Measurements from ENCODE around the gene DEK. TPM values are rescaled to one million over a fixed set of nuclear protein-coding genes. Genes with fewer than 3 reads are reported as not detected.

DEK gene
- total RNA-seq, 2 experiments from 2014 or later: 235 to 267 TPM

DNA sequence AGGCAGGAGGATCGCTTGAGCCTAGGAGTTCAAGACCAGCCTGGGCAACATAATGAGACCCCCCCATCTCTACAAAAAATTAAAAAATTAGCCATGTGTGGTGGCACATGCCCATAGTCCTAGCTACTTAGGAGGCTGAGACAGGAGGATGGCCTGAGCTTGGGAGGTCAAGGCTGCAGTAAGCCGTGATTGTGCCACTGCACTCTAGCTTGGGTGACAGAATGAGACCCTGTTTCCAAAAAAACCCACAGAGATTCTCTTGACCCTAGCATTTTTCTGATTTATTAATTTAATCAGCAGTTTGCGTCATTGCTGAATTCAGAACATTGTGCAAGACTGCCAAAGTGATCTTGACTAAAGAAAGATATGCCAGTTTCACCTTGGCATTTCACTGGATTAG lies 72.3 kb downstream of the DEK start:
- TF ChIP-seq, protein P1, sequence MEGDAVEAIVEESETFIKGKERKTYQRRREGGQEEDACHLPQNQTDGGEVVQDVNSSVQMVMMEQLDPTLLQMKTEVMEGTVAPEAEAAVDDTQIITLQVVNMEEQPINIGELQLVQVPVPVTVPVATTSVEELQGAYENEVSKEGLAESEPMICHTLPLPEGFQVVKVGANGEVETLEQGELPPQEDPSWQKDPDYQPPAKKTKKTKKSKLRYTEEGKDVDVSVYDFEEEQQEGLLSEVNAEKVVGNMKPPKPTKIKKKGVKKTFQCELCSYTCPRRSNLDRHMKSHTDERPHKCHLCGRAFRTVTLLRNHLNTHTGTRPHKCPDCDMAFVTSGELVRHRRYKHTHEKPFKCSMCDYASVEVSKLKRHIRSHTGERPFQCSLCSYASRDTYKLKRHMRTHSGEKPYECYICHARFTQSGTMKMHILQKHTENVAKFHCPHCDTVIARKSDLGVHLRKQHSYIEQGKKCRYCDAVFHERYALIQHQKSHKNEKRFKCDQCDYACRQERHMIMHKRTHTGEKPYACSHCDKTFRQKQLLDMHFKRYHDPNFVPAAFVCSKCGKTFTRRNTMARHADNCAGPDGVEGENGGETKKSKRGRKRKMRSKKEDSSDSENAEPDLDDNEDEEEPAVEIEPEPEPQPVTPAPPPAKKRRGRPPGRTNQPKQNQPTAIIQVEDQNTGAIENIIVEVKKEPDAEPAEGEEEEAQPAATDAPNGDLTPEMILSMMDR (conservative IDR thresholded peaks at IDR 0.05; ENCODE audit: low read length): no peak
- no peak for TF ChIP-seq EZH2phosphoT487 (IDR thresholded peaks at IDR 0.05; ENCODE audit: borderline replicate concordance, low read depth, low read length)
- H3K9me3 ChIP-seq (ENCODE audit: low read length): no peaks in the 10 kb centered on the region
- H3K36me3 ChIP-seq (ENCODE audit: insufficient read depth, low read length): peaks cover 59% of the 10 kb centered on the region
- H3K9me2 ChIP-seq (ENCODE audit: insufficient read depth, low read length): no peaks in the 10 kb centered on the region
- H2AFZ ChIP-seq (ENCODE audit: low read length): no peak overlapping the region
- ChIA-PET CTCF (ENCODE audit: unreplicated experiment) (no interaction called here), POLR2A (interaction anchor here (0.7 to 1.0 kb wide), 2 partner anchors 44 to 169 kb away, joined by 5 read pairs; no protein-coding TSS in a partner anchor)
- H4K20me1 ChIP-seq (ENCODE audit: insufficient read depth, low read length): no peaks in the 10 kb centered on the region
- no TSS peak for BruUV-seq (replicated peaks)
- intact Hi-C loops (cut with micrococcal nuclease; ENCODE audit: unreplicated experiment): no loop called here
- H3K4me2 ChIP-seq (ENCODE audit: low read length): no peak overlapping the region
- H3K4me3 ChIP-seq (ENCODE audit: low read depth, low read length, poor library complexity, severe bottlenecking): no peak overlapping the region
- H3K4me1 ChIP-seq (ENCODE audit: insufficient read depth, low read length, poor library complexity, severe bottlenecking): no peaks in the 10 kb centered on the region
- H3K79me2 ChIP-seq (ENCODE audit: insufficient read depth, low read depth, low read length): no peaks in the 10 kb centered on the region
- H3K27ac ChIP-seq (ENCODE audit: low read depth, low read length, poor library complexity, severe bottlenecking): no peak overlapping the region
- no peak for DNase-seq (ENCODE audit: low spot score)

DNA sequence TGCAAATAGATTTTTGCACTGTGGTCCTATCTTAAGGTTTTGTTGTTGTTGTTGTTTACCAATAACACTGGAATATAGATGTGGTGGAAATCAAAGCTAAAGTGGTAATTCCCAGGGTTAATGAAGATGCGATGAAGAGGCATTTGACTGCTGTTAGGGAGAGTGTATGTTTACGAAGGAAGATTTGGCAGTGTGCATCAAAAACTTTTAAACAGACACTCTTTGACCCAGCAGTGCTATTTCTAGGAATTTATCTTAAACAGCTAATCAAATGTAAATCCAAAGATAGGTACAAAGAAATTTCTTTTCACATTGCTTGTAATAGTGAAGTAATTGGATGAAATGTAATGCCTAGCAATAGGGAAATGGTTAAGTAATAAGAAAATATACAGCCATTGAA lies 75.1 kb downstream of the DEK start:
- peaks cover 68% of the 10 kb centered on the region for H3K36me3 ChIP-seq (ENCODE audit: insufficient read depth, low read length)
- no peak overlapping the region for H3K4me3 ChIP-seq (ENCODE audit: low read depth, low read length, poor library complexity, severe bottlenecking)
- no peaks in the 10 kb centered on the region for H3K9me3 ChIP-seq (ENCODE audit: low read length)
- H2AFZ ChIP-seq (ENCODE audit: low read length): no peak overlapping the region
- DNase-seq (ENCODE audit: low spot score): no peak
- peaks cover 4% of the 10 kb centered on the region for H3K4me1 ChIP-seq (ENCODE audit: insufficient read depth, low read length, poor library complexity, severe bottlenecking)
- H4K20me1 ChIP-seq (ENCODE audit: insufficient read depth, low read length): no peaks in the 10 kb centered on the region
- H3K79me2 ChIP-seq (ENCODE audit: insufficient read depth, low read depth, low read length): no peaks in the 10 kb centered on the region
- no peak overlapping the region for H3K27ac ChIP-seq (ENCODE audit: low read depth, low read length, poor library complexity, severe bottlenecking)
- no peaks in the 10 kb centered on the region for H3K9me2 ChIP-seq (ENCODE audit: insufficient read depth, low read length)
- TF ChIP-seq, protein P1 (conservative IDR thresholded peaks at IDR 0.05; ENCODE audit: low read length): no peak
- no peak for TF ChIP-seq EZH2phosphoT487 (IDR thresholded peaks at IDR 0.05; ENCODE audit: borderline replicate concordance, low read depth, low read length)
- ChIA-PET POLR2A (interaction anchor here (0.6 to 0.8 kb wide), 3 partner anchors 11 to 531 kb away, joined by 3 read pairs; no protein-coding TSS in a partner anchor), CTCF (ENCODE audit: unreplicated experiment) (no interaction called here)
- H3K4me2 ChIP-seq (ENCODE audit: low read length): no peak overlapping the region
- no TSS peak for BruUV-seq (replicated peaks)
- intact Hi-C loops (cut with micrococcal nuclease; ENCODE audit: unreplicated experiment): no loop called here

DNA sequence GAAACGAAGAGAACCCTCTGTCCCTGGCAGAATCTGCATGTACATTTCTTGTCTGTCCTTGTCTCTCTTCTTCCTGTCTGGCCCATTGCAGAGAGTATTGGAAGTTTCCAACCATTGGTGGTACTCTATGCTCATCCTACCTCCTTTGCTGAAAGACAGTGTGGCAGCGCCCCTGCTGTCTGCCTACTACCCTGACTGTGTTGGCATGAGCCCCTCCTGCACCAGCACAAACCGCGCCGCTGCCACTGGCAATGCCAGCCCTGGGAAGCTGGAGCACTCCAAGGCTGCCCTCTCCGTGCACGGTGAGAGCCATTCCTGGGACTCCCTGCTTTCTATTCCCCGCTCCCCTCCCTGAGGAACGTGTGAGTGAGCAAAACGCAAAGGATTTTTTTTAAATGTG lies 76.6 kb downstream of the DEK start:
- ChIA-PET CTCF (ENCODE audit: unreplicated experiment) (no interaction called here), POLR2A (interaction anchor here (0.5 to 0.9 kb wide), 2 partner anchors 11 to 207 kb away, joined by 3 to 4 read pairs; no protein-coding TSS in a partner anchor)
- peaks cover 70% of the 10 kb centered on the region for H3K36me3 ChIP-seq (ENCODE audit: insufficient read depth, low read length)
- no peak overlapping the region for H3K4me2 ChIP-seq (ENCODE audit: low read length)
- peaks cover 4% of the 10 kb centered on the region for H3K4me1 ChIP-seq (ENCODE audit: insufficient read depth, low read length, poor library complexity, severe bottlenecking)
- no TSS peak for BruUV-seq (replicated peaks)
- H2AFZ ChIP-seq (ENCODE audit: low read length): no peak overlapping the region
- intact Hi-C loops (cut with micrococcal nuclease; ENCODE audit: unreplicated experiment): no loop called here
- H3K9me2 ChIP-seq (ENCODE audit: insufficient read depth, low read length): no peaks in the 10 kb centered on the region
- TF ChIP-seq EZH2phosphoT487 (IDR thresholded peaks at IDR 0.05; ENCODE audit: borderline replicate concordance, low read depth, low read length): no peak
- TF ChIP-seq, protein P1 (conservative IDR thresholded peaks at IDR 0.05; ENCODE audit: low read length): no peak
- H3K27ac ChIP-seq (ENCODE audit: low read depth, low read length, poor library complexity, severe bottlenecking): no peak overlapping the region
- no peaks in the 10 kb centered on the region for H3K79me2 ChIP-seq (ENCODE audit: insufficient read depth, low read depth, low read length)
- no peaks in the 10 kb centered on the region for H4K20me1 ChIP-seq (ENCODE audit: insufficient read depth, low read length)
- DNase-seq (ENCODE audit: low spot score): no peak
- H3K9me3 ChIP-seq (ENCODE audit: low read length): no peaks in the 10 kb centered on the region
- no peak overlapping the region for H3K4me3 ChIP-seq (ENCODE audit: low read depth, low read length, poor library complexity, severe bottlenecking)

All from OCI-LY7 (cell line).